Thyroid gland (tissue), 4 donors: ENCODE results near the gene PRX. TPM values are rescaled to one million over a fixed set of nuclear protein-coding genes. Genes with fewer than 3 reads are reported as not detected.

Experiments used
- DNase-seq, 2 donors: peaks; one replicate each; pipeline ENCODE4 v3.0.0-alpha.2; 2019
- H3K27ac ChIP-seq, 3 donors: fragments of 200-600 bp; sonication (generic); 1 replicate in 2 of 3; 2 replicates in 1 of 3; pipeline ENCODE4 v1.5.1; 2016 to 2019; ENCODE audit warnings: mild to moderate bottlenecking in 1 of 3, moderate library complexity in 1 of 3
- H3K27me3 ChIP-seq: fragments of 200-600 bp; sonication (generic); one replicate; pipeline ENCODE4 v1.5.1; 2019
- H3K36me3 ChIP-seq, 2 donors: fragments of 200-600 bp; sonication (generic); one replicate each; pipeline ENCODE4 v1.5.1; 2016 to 2019
- H3K4me1 ChIP-seq, 2 donors: fragments of 200-600 bp; sonication (generic); one replicate each; pipeline ENCODE4 v1.5.1; 2017 to 2019
- H3K4me3 ChIP-seq, 3 donors: fragments of 200-600 bp; sonication (generic); replicated peaks in 1 of 3; 1 replicate in 2 of 3; 2 replicates in 1 of 3; pipeline ENCODE4 v1.5.1; 2016; ENCODE audit warnings: mild to moderate bottlenecking in 1 of 3
- H3K9me3 ChIP-seq: fragments of 200-600 bp; sonication (generic); one replicate; pipeline ENCODE4 v1.5.1; 2017
- POLR2A ChIP-seq, 2 donors: fragments of 450-650 bp; IDR thresholded peaks; one replicate each; pipeline ENCODE4 v1.6.1; 2017; ENCODE audit warnings: antibody characterized with exemption in 2 of 2, mild to moderate bottlenecking in 2 of 2, moderate library complexity in 1 of 2
- WGBS, 2 donors: methylation state at CpG; one replicate each; pipeline ENCODE4 v1.1.5; 2017; 5-methylcytosine and 5-hydroxymethylcytosine counted together
- intact Hi-C: fragments of 100-400 bp; cut with DNase I; formaldehyde crosslinking; loops from one replicate; pipeline ENCODE4 v1.15.1; 2023
- total RNA-seq, 4 donors: library from RNA; depleted of rRNA; stranded (reverse); fragments of >200 nt; gene quantifications; one replicate each; pipeline ENCODE4 v1.2.3, GENCODE V29; 2016
- TF ChIP-seq, protein P1 (sequence below), 6 experiments: fragments of 200-600 bp in 3 of 6; fragments of 450-650 bp in 3 of 6; sonication (generic) in 3 of 6; IDR thresholded peaks; one replicate each; pipeline ENCODE4 v1.5.1; 2016 to 2019; ENCODE audit warnings: antibody characterized with exemption in 6 of 6, mild to moderate bottlenecking in 2 of 6, inconsistent platforms in 1 of 6, moderate library complexity in 1 of 6

Gene PRX
- total RNA-seq, 4 donors from 2014 or later, result 7.3 to 27.5 (median 10.3) TPM

GRCh38 chr19:40365010-40365409, 48.2 kb downstream of the PRX start:
- Histone ChIP-seq H3K27me3 (no peaks in the 10 kb centered on the region), H3K4me3 (no peak overlapping the region), H3K9me3 (no peaks in the 10 kb centered on the region), H3K27ac (no peak overlapping the region), H3K4me1 (peaks cover 5 to 9% of the 10 kb centered on the region in 2 donors), H3K36me3 (peaks cover 6 to 8% of the 10 kb centered on the region in 2 donors)
- DNase-seq, result no peak
- TF ChIP-seq POLR2A (IDR thresholded peaks at IDR 0.05), result no peak
- TF ChIP-seq, protein P1, sequence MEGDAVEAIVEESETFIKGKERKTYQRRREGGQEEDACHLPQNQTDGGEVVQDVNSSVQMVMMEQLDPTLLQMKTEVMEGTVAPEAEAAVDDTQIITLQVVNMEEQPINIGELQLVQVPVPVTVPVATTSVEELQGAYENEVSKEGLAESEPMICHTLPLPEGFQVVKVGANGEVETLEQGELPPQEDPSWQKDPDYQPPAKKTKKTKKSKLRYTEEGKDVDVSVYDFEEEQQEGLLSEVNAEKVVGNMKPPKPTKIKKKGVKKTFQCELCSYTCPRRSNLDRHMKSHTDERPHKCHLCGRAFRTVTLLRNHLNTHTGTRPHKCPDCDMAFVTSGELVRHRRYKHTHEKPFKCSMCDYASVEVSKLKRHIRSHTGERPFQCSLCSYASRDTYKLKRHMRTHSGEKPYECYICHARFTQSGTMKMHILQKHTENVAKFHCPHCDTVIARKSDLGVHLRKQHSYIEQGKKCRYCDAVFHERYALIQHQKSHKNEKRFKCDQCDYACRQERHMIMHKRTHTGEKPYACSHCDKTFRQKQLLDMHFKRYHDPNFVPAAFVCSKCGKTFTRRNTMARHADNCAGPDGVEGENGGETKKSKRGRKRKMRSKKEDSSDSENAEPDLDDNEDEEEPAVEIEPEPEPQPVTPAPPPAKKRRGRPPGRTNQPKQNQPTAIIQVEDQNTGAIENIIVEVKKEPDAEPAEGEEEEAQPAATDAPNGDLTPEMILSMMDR (IDR thresholded peaks at IDR 0.05), result no peak
- 61 to 72% methylated on average over 3 of the region's 3 CpGs for WGBS, 2 donors
- intact Hi-C loops, result no loop called here

GRCh38 chr19:40363069-40363468, 50.1 kb downstream of the PRX start:
- Histone ChIP-seq H3K4me1 (peaks cover 5 to 9% of the 10 kb centered on the region in 2 donors), H3K9me3 (no peaks in the 10 kb centered on the region), H3K4me3 (no peak overlapping the region), H3K36me3 (peaks cover 0 to 3% of the 10 kb centered on the region in 2 donors), H3K27me3 (no peaks in the 10 kb centered on the region), H3K27ac (no peak overlapping the region)
- WGBS, 2 donors, result 88 to 92% methylated on average over 5 of the region's 5 CpGs
- TF ChIP-seq, protein P1 (IDR thresholded peaks at IDR 0.05), result no peak
- TF ChIP-seq POLR2A (IDR thresholded peaks at IDR 0.05), result no peak
- intact Hi-C loops, result no loop called here
- no peak for DNase-seq

GRCh38 chr19:40362160-40362559, 51.0 kb downstream of the PRX start:
- 86 to 94% methylated on average over 3 of the region's 3 CpGs for WGBS, 2 donors
- H3K4me1 ChIP-seq, result peaks cover 5 to 9% of the 10 kb centered on the region in 2 donors
- DNase-seq, result no peak
- H3K36me3 ChIP-seq, result no peaks in the 10 kb centered on the region
- TF ChIP-seq, protein P1 (IDR thresholded peaks at IDR 0.05), result no peak
- H3K27ac ChIP-seq, result no peak overlapping the region
- no peaks in the 10 kb centered on the region for H3K9me3 ChIP-seq
- no peaks in the 10 kb centered on the region for H3K27me3 ChIP-seq
- intact Hi-C loops, result no loop called here
- H3K4me3 ChIP-seq, result no peak overlapping the region

GRCh38 chr19:40360708-40361241, 52.4 kb downstream of the PRX start:
- H3K4me3 ChIP-seq, result no peak overlapping the region
- no peaks in the 10 kb centered on the region for H3K36me3 ChIP-seq
- intact Hi-C loops, result no loop called here
- no peaks in the 10 kb centered on the region for H3K9me3 ChIP-seq
- no peak overlapping the region for H3K27ac ChIP-seq
- DNase-seq, result no peak
- H3K4me1 ChIP-seq, result peaks cover 5 to 6% of the 10 kb centered on the region in 2 donors
- H3K27me3 ChIP-seq, result no peaks in the 10 kb centered on the region
- WGBS, 2 donors, result 84 to 95% methylated on average over 12 of the region's 12 CpGs
- TF ChIP-seq, protein P1 (IDR thresholded peaks at IDR 0.05), result no peak
- no peak for TF ChIP-seq POLR2A (IDR thresholded peaks at IDR 0.05)

DNA sequence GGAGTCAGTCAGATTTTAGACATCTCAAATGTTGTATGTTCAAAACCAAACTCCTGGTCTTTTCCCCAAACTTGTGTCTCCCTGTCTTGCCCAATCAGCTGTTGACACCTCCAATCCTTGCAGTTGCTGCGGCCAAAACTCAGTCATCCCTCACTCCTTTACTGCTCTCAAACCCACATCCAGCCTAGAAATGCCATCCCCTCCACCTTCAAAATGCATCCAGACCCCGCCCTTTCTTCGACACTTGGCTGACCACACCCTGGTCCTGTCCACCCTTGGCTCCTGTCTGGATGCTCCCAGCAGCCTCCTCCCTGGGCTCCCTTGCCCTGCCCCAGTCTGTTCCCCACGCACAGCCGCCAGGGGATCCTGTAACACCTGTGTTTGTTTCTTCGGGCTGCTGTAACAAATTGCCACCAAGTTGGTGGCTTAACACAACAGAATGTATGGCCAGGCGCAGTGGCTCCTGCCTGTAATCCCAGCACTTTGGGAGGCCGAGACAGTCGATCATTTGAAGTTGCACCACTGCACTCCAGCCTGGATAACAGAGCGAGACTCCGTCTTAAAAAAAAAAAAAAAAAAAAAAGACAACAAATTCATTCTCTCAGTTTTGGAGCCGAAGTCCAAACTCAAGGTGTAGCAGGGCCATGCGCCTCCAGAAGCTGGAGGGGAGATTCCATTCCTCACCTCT, 53.0 kb downstream of the PRX start:
- H3K27me3 ChIP-seq, result no peaks in the 10 kb centered on the region
- H3K27ac ChIP-seq, result no peak overlapping the region
- TF ChIP-seq, protein P1 (IDR thresholded peaks at IDR 0.05), result no peak
- no peak for TF ChIP-seq POLR2A (IDR thresholded peaks at IDR 0.05)
- DNase-seq, result no peak
- H3K4me1 ChIP-seq, result peaks cover 0 to under 1% of the 10 kb centered on the region in 2 donors
- intact Hi-C loops, result no loop called here
- no peaks in the 10 kb centered on the region for H3K36me3 ChIP-seq
- no peaks in the 10 kb centered on the region for H3K9me3 ChIP-seq
- H3K4me3 ChIP-seq, result no peak overlapping the region
- WGBS, 2 donors, result 89 to 90% methylated on average over 13 of the region's 13 CpGs
